ENCODE results near the gene PPT1.

DNA sequence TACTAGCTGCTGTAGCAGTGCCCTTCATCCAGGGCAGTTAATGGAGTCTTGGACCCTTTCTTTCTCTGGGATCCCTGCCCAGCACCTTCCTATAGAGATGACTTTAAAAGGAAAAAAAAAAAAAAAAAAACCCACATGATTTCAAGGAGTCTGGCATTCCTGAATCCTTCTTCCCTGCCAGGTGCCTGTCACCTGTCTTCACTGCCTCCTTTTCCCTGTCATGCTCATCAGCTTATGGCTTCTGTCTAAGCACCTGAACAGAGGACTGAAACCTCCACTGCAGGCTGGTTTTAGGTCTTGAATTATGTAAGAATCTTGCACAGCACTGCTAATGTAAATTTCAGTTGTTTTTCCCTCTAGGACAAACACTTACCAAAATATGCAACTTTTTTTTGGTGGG is 24.9 kb downstream of the PPT1 start:
- TF ChIP-seq POLR2AphosphoS5 (IDR thresholded peaks at IDR 0.05) (no peak), EP300 (IDR thresholded peaks at IDR 0.05) (no peak)

All from stomach (tissue), 4 donors.